GM23338 (cell line): ENCODE measurements around the gene WNT9A. TPM values are rescaled to one million over a fixed set of nuclear protein-coding genes. Genes with fewer than 3 reads are reported as not detected.

Source experiments
- ATAC-seq: fragments of 200-7000 bp; cut with Tn5 transposase; 3 replicates; pipeline ENCODE4 v1.9.1; 2020
- DNase-seq: peaks from one replicate; pipeline ENCODE4 v3.0.0-alpha.2; 2015; ENCODE audit warnings: low spot score
- H2AFZ ChIP-seq: fragments of 200-600 bp; sonication (generic); 2 replicates; pipeline ENCODE4 v1.8.0; 2016; ENCODE audit warnings: antibody characterized with exemption, mild to moderate bottlenecking, moderate library complexity
- H3F3A ChIP-seq: fragments of 200-600 bp; sonication (generic); replicated peaks from 2 replicates; pipeline ENCODE4 v1.8.0; 2017; ENCODE audit warnings: antibody characterized with exemption, mixed run types, low read depth
- H3K27ac ChIP-seq: fragments of 200-600 bp; sonication (generic); 2 replicates; pipeline ENCODE4 v1.6.1; 2016; ENCODE audit warnings: low read depth
- H3K27me3 ChIP-seq: fragments of 200-600 bp; sonication (generic); 2 replicates; pipeline ENCODE4 v1.8.0; 2016; ENCODE audit warnings: mild to moderate bottlenecking, mixed run types, moderate library complexity; ENCODE audit not compliant: insufficient read depth
- H3K36me3 ChIP-seq: fragments of 200-600 bp; sonication (generic); 2 replicates; pipeline ENCODE4 v1.8.0; 2016; ENCODE audit warnings: mild to moderate bottlenecking; ENCODE audit not compliant: insufficient read depth
- H3K4me1 ChIP-seq: fragments of 200-600 bp; sonication (generic); 2 replicates; pipeline ENCODE4 v1.8.0; 2016; ENCODE audit warnings: mild to moderate bottlenecking, moderate library complexity; ENCODE audit not compliant: insufficient read depth
- H3K4me2 ChIP-seq: fragments of 200-600 bp; sonication (generic); 2 replicates; pipeline ENCODE4 v1.7.1; 2017; ENCODE audit warnings: mixed run types
- H3K4me3 ChIP-seq: fragments of 200-600 bp; sonication (generic); 2 replicates; pipeline ENCODE4 v1.6.1; 2016; ENCODE audit warnings: mixed run types
- H3K79me2 ChIP-seq: fragments of 200-600 bp; sonication (generic); replicated peaks from 2 replicates; pipeline ENCODE4 v1.8.0; 2017; ENCODE audit warnings: mild to moderate bottlenecking; ENCODE audit not compliant: insufficient read depth
- H3K9me2 ChIP-seq: fragments of 200-600 bp; sonication (generic); 2 replicates; pipeline ENCODE4 v1.8.0; 2017; ENCODE audit not compliant: insufficient read depth
- H4K20me1 ChIP-seq: fragments of 200-600 bp; sonication (generic); replicated peaks from 2 replicates; pipeline ENCODE4 v1.8.0; 2017; ENCODE audit warnings: mild to moderate bottlenecking; ENCODE audit not compliant: insufficient read depth
- H3K27ac Mint-ChIP-seq: 2 replicates; pipeline ENCODE4 v1.8.0; 2020; ENCODE audit warnings: inconsistent platforms, mild to moderate bottlenecking, moderate library complexity, mixed read lengths
- H3K27me3 Mint-ChIP-seq: 3 replicates; pipeline ENCODE4 v1.8.0; 2022; ENCODE audit warnings: low read depth, mild to moderate bottlenecking, moderate library complexity, mixed read lengths, inconsistent platforms; ENCODE audit not compliant: insufficient read depth, poor library complexity
- H3K36me3 Mint-ChIP-seq: 3 replicates; pipeline ENCODE4 v1.8.0; 2021; ENCODE audit warnings: low read depth, mild to moderate bottlenecking, inconsistent platforms, moderate library complexity, mixed read lengths
- H3K4me1 Mint-ChIP-seq: 3 replicates; pipeline ENCODE4 v1.8.0; 2020; ENCODE audit warnings: mild to moderate bottlenecking, inconsistent platforms, mixed read lengths
- H3K4me3 Mint-ChIP-seq: 3 replicates; pipeline ENCODE4 v1.8.0; 2021; ENCODE audit warnings: moderate library complexity, mild to moderate bottlenecking, inconsistent platforms, mixed read lengths
- H3K9me3 Mint-ChIP-seq: 3 replicates; pipeline ENCODE4 v1.8.0; 2020; ENCODE audit warnings: moderate library complexity, mild to moderate bottlenecking, inconsistent platforms, mixed read lengths
- EZH2 ChIP-seq: fragments of 200-600 bp; sonication (generic); IDR thresholded peaks from one replicate; pipeline ENCODE4 v1.8.0; 2017; ENCODE audit warnings: antibody characterized with exemption, mild to moderate bottlenecking, low read depth; ENCODE audit not compliant: unreplicated experiment
- REST ChIP-seq: IDR thresholded peaks from one replicate; pipeline ENCODE4 v1.6.1; 2018; ENCODE audit warnings: antibody characterized with exemption; ENCODE audit not compliant: unreplicated experiment
- polyA plus RNA-seq: library from polyadenylated mRNA; unstranded; fragments of >200 nt; fragmentation: Nextera tagmentation; extraction: Ambion mirVana; gene quantifications from 2 replicates; pipeline ENCODE4 v1.2.1, GENCODE V29; 2016
- total RNA-seq: library from RNA; depleted of rRNA; stranded (reverse); fragments of >200 nt; shearing (Covaris generic); gene quantifications from 2 replicates; pipeline ENCODE4 v1.2.3, GENCODE V29; 2014
- TF ChIP-seq, protein P1 (sequence below): fragments of 250-450 bp; sonication (Bioruptor Pico); IDR thresholded peaks from 2 replicates; pipeline ENCODE4 v1.5.0; 2020; ENCODE audit warnings: mild to moderate bottlenecking, moderate library complexity

WNT9A gene
- total and polyA plus RNA-seq, 2 experiments from 2014 or later, result 0.06 to 2.0 TPM

DNA sequence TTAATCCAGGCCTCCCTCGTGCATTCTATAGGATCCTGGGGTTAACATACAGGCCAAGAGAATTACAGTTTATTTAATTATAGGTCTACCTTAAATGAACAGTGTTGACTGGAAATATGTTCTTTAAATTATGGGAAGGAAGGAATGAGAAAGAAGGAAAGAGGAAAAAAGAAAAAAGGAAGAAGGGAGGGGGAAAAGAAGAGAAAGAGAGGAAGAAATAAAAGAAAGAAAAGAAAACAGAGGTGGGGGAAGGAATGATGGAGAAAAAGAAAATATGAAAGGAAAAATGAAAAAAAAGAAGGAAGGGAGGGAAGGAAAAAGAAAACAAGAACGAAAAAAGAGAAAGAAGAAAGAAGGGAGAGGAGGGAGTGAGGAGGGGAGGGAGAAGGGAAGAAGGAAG, 38.5 kb downstream of the WNT9A start:
- no peak overlapping the region for H2AFZ ChIP-seq
- no peak overlapping the region for H3K27ac ChIP-seq
- no peaks in the 10 kb centered on the region for H3K9me3 Mint-ChIP-seq
- H3K27me3 ChIP-seq, result no peaks in the 10 kb centered on the region
- no peak overlapping the region; the same call in 2 of the 3 replicates for H3K4me3 Mint-ChIP-seq
- H3K4me2 ChIP-seq, result no peak overlapping the region
- H3K9me2 ChIP-seq, result no peaks in the 10 kb centered on the region
- H3K4me1 ChIP-seq, result peaks cover 15% of the 10 kb centered on the region
- TF ChIP-seq REST (no peak), EZH2 (no peak)
- TF ChIP-seq, protein P1, sequence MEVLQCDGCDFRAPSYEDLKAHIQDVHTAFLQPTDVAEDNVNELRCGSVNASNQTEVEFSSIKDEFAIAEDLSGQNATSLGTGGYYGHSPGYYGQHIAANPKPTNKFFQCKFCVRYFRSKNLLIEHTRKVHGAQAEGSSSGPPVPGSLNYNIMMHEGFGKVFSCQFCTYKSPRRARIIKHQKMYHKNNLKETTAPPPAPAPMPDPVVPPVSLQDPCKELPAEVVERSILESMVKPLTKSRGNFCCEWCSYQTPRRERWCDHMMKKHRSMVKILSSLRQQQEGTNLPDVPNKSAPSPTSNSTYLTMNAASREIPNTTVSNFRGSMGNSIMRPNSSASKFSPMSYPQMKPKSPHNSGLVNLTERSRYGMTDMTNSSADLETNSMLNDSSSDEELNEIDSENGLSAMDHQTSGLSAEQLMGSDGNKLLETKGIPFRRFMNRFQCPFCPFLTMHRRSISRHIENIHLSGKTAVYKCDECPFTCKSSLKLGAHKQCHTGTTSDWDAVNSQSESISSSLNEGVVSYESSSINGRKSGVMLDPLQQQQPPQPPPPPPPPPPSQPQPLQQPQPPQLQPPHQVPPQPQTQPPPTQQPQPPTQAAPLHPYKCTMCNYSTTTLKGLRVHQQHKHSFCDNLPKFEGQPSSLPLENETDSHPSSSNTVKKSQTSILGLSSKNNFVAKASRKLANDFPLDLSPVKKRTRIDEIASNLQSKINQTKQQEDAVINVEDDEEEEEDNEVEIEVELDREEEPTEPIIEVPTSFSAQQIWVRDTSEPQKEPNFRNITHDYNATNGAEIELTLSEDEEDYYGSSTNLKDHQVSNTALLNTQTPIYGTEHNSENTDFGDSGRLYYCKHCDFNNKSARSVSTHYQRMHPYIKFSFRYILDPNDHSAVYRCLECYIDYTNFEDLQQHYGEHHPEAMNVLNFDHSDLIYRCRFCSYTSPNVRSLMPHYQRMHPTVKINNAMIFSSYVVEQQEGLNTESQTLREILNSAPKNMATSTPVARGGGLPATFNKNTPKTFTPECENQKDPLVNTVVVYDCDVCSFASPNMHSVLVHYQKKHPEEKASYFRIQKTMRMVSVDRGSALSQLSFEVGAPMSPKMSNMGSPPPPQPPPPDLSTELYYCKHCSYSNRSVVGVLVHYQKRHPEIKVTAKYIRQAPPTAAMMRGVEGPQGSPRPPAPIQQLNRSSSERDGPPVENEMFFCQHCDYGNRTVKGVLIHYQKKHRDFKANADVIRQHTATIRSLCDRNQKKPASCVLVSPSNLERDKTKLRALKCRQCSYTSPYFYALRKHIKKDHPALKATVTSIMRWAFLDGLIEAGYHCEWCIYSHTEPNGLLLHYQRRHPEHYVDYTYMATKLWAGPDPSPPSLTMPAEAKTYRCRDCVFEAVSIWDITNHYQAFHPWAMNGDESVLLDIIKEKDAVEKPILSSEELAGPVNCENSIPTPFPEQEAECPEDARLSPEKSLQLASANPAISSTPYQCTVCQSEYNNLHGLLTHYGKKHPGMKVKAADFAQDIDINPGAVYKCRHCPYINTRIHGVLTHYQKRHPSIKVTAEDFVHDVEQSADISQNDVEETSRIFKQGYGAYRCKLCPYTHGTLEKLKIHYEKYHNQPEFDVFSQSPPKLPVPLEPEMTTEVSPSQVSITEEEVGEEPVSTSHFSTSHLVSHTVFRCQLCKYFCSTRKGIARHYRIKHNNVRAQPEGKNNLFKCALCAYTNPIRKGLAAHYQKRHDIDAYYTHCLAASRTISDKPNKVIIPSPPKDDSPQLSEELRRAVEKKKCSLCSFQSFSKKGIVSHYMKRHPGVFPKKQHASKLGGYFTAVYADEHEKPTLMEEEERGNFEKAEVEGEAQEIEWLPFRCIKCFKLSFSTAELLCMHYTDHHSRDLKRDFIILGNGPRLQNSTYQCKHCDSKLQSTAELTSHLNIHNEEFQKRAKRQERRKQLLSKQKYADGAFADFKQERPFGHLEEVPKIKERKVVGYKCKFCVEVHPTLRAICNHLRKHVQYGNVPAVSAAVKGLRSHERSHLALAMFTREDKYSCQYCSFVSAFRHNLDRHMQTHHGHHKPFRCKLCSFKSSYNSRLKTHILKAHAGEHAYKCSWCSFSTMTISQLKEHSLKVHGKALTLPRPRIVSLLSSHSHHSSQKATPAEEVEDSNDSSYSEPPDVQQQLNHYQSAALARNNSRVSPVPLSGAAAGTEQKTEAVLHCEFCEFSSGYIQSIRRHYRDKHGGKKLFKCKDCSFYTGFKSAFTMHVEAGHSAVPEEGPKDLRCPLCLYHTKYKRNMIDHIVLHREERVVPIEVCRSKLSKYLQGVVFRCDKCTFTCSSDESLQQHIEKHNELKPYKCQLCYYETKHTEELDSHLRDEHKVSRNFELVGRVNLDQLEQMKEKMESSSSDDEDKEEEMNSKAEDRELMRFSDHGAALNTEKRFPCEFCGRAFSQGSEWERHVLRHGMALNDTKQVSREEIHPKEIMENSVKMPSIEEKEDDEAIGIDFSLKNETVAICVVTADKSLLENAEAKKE (CRISPR knock-in tag), result no peak
- no peaks in the 10 kb centered on the region for H3K36me3 ChIP-seq
- H3K79me2 ChIP-seq, result no peaks in the 10 kb centered on the region
- H3K27ac Mint-ChIP-seq, result no peak overlapping the region
- H3K36me3 Mint-ChIP-seq, result no peaks in the 10 kb centered on the region; the same call in 2 of the 3 replicates
- H3K4me1 Mint-ChIP-seq, result peaks cover 31% of the 10 kb centered on the region
- H3K4me3 ChIP-seq, result no peak overlapping the region
- DNase-seq (no peak), ATAC-seq (no peak)
- H3K27me3 Mint-ChIP-seq, result peaks cover 2% of the 10 kb centered on the region
- H3F3A ChIP-seq, result no peaks in the 10 kb centered on the region
- no peaks in the 10 kb centered on the region for H4K20me1 ChIP-seq
